Gastrocnemius medialis (tissue), 4 donors: ENCODE measurements around the gene TMEM17.

Experiments used
- CTCF ChIP-seq, 5 experiments: fragments of 450-650 bp in 3 of 5; fragments of 200-600 bp in 2 of 5; sonication (generic) in 2 of 5; IDR thresholded peaks in 4 of 5; conservative IDR thresholded peaks in 1 of 5; 1 replicate in 4 of 5; 2 replicates in 1 of 5; pipeline ENCODE4 v1.5.1; 2016 to 2019; ENCODE audit warnings: antibody characterized with exemption in 5 of 5, mild to moderate bottlenecking in 3 of 5, moderate library complexity in 3 of 5
- POLR2A ChIP-seq, 2 donors: fragments of 450-650 bp; IDR thresholded peaks; one replicate each; pipeline ENCODE4 v1.6.1; 2017; ENCODE audit warnings: antibody characterized with exemption in 2 of 2, mild to moderate bottlenecking in 2 of 2, moderate library complexity in 2 of 2

GRCh38 chr2:62461707-62462106 is 44.3 kb downstream of the TMEM17 start:
- no peak for TF ChIP-seq POLR2A (IDR thresholded peaks at IDR 0.05)
- no peak for TF ChIP-seq CTCF (IDR thresholded peaks at IDR 0.05 in 4 of 5, conservative IDR thresholded peaks at IDR 0.05 in 1 of 5)
